Epithelial cell of proximal tubule (primary cell): ENCODE measurements around the gene MPO. TPM values are rescaled to one million over a fixed set of nuclear protein-coding genes. Genes with fewer than 3 reads are reported as not detected.
A peak's percentile ranks its signal among the peaks of the same experiment; 100 is the strongest.

Experiments
- DNase-seq: peaks from one replicate; pipeline ENCODE4 v3.0.0-alpha.2; 2011; ENCODE audit warnings: low read depth
- H3K4me3 ChIP-seq: 2 replicates; pipeline ENCODE4 v1.5.1; 2011; ENCODE audit warnings: low read depth, mild to moderate bottlenecking, low read length
- total RNA-seq: library from RNA; depleted of rRNA; stranded (reverse); fragments of >200 nt; gene quantifications from 2 replicates; pipeline ENCODE4 v1.2.3, GENCODE V29; 2015
- TF ChIP-seq, protein P1 (sequence below): conservative IDR thresholded peaks from 2 replicates; pipeline ENCODE4 v1.5.1; 2012; ENCODE audit warnings: low read depth, mild to moderate bottlenecking, low read length

Gene MPO, protein sequence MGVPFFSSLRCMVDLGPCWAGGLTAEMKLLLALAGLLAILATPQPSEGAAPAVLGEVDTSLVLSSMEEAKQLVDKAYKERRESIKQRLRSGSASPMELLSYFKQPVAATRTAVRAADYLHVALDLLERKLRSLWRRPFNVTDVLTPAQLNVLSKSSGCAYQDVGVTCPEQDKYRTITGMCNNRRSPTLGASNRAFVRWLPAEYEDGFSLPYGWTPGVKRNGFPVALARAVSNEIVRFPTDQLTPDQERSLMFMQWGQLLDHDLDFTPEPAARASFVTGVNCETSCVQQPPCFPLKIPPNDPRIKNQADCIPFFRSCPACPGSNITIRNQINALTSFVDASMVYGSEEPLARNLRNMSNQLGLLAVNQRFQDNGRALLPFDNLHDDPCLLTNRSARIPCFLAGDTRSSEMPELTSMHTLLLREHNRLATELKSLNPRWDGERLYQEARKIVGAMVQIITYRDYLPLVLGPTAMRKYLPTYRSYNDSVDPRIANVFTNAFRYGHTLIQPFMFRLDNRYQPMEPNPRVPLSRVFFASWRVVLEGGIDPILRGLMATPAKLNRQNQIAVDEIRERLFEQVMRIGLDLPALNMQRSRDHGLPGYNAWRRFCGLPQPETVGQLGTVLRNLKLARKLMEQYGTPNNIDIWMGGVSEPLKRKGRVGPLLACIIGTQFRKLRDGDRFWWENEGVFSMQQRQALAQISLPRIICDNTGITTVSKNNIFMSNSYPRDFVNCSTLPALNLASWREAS
- total RNA-seq, result not detected in 2 replicates

DNA sequence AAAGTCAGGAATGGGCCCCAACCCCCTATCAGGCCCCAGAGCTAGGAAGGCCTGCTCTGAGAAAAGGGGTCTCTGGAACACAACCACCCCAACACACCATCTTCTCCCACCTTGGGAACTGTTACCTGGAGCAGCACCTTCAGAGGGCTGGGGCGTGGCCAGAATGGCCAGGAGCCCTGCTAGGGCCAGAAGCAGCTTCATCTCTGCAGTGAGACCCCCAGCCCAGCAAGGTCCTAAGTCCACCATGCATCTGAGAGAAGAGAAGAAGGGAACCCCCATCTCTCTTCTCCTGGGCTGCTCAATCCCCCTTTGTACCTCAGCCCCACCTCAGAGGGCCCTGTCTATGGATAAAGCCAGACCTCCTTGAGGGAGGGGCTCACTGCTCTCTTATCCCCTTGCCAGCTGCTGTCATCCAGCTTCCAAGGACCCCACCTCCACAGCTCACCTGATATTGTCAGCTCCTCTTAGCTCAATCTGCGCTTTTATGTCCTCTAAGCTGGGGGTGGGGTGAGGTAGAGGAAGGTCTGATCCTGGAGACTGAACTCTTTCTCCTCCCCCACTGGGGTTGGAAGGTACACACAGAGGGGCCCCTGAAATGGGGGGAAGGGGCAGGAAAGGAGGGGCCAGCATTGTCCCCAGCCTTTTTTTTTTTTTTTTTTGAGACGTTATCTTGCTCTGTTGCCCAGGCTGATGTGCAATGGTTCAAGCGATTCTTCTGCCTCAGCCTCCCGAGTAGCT lies at the start of gene MPO:
Gene MPO (minus strand): TSS at position 456 of the 738 bp plus-strand sequence. CDS start 177 bp downstream, at position 279.
- no peak within 1 kb of the TSS for H3K4me3 ChIP-seq
- TF ChIP-seq, protein P1, sequence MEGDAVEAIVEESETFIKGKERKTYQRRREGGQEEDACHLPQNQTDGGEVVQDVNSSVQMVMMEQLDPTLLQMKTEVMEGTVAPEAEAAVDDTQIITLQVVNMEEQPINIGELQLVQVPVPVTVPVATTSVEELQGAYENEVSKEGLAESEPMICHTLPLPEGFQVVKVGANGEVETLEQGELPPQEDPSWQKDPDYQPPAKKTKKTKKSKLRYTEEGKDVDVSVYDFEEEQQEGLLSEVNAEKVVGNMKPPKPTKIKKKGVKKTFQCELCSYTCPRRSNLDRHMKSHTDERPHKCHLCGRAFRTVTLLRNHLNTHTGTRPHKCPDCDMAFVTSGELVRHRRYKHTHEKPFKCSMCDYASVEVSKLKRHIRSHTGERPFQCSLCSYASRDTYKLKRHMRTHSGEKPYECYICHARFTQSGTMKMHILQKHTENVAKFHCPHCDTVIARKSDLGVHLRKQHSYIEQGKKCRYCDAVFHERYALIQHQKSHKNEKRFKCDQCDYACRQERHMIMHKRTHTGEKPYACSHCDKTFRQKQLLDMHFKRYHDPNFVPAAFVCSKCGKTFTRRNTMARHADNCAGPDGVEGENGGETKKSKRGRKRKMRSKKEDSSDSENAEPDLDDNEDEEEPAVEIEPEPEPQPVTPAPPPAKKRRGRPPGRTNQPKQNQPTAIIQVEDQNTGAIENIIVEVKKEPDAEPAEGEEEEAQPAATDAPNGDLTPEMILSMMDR, result no peak
- DNase-seq, result no peak

DNA sequence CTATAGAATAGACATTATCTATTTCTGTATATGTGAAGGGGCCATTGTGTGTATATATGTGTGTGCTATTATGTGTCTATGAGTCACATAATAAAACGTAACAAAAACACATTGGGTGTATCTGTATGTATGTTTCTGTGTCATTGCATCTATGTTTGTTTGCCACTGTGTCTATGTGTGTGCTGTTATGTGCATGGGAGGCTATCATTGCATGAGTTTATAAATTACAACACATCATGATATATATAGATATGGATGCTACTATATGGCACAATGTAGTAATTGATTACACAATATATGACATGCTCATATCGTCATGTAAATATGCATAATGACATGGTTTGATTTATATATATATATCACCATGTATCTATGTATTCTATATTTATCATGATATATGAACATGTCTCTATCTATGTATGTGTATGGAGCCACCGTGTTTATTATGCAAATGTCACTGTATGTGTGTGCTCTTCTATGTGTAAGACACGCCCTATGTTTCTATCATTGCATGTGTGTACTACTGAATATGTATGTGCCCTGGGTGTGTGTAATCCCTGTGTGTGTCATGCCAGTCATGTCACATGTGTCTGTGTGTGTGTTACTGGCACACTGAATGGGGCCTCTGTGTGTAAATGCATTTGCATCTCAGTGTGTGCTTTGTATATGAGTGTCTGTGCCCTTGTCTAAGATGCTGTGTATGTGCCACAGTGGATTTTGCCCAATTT lies 49.2 kb upstream of the MPO start:
- no peak for DNase-seq
- no peak overlapping the region for H3K4me3 ChIP-seq
- TF ChIP-seq, protein P1, result no peak

DNA sequence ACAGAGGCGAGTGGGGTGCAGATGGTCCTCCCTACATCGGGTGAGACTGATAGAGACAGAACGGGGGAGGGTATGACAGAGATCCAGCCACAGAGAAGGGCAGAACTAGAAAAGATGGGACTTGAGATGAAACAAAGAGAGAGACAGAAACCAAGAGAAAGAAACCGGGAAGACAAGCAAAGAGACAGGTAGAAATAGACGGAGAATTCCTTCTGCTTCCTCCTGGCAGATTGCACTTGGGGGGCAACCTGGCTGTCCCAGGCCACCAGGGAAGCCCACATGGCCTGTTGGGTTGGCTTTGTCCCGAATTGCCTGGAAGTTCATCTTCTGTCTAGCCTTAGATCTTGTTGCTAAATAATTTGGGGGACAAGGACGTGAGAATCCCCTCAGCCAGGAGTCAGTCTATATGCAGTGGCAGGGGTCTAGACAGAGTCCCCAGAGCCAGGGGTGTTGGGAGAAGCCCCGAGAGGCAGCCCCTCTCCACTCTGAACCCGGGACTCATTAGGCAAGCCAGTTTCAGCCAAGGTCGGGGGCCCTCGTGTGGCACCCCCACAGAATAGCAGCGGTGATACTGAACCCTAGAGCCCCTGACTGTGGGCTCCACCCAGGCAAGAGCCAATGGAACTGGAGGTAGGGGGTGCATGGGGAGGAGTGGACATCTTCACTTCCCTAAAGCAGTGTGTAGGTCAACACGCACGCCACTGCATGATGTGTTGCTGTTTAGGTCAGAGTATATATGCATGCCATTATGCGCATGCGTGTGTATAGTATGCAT lies 48.5 kb upstream of the MPO start:
- TF ChIP-seq, protein P1, result peak; percentile 25
- DNase-seq, result no peak
- H3K4me3 ChIP-seq, result no peak overlapping the region

DNA sequence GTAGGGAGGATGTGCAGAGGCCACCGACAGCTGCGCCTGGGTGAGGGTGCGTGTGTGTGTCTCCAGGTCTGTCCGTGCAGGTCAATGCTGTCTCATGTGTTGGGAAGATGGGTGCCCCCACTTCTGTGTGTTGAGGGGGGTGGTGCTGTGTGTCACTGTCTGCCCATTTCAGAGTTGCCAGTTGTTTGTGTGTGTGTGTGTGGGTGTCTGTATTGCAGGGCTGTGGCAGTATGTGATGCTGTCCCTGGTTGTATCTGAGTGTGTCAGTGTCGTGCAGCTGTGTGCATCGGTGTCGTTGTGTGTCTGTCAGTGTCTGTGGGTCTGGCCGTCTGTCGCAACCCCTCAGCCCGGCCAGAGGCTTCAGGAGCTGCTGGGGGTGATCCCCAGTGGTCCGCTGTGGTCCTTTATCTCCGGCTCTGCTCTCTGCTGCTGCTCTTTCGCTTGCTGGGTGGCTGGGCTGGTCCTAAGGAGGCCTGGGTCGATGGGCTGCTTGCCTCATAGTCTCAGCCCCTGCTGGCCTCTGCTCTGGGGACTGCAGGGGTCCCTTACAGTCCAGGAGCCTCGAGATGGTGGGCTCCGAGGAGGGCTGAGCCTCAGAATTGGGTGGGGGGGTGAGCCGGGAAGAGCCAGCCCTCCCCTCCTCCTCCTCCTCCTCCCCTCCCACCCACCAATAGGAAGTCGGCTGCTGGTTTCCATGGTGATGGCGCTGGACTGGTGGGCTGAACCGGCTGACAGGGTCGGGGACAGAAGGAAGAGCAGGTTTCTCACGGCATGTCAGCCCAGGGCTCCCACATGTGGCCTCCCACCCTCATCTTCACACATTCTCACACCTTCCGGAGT lies 47.7 kb upstream of the MPO start, which contains the start of gene TSPOAP1:
Gene TSPOAP1 (minus strand): TSS at position 601 of the 840 bp plus-strand sequence. CDS start 875 bp downstream, outside the sequence.
- no peak for DNase-seq
- no peak within 1 kb of the TSS for H3K4me3 ChIP-seq
- TF ChIP-seq, protein P1, result no peak

DNA sequence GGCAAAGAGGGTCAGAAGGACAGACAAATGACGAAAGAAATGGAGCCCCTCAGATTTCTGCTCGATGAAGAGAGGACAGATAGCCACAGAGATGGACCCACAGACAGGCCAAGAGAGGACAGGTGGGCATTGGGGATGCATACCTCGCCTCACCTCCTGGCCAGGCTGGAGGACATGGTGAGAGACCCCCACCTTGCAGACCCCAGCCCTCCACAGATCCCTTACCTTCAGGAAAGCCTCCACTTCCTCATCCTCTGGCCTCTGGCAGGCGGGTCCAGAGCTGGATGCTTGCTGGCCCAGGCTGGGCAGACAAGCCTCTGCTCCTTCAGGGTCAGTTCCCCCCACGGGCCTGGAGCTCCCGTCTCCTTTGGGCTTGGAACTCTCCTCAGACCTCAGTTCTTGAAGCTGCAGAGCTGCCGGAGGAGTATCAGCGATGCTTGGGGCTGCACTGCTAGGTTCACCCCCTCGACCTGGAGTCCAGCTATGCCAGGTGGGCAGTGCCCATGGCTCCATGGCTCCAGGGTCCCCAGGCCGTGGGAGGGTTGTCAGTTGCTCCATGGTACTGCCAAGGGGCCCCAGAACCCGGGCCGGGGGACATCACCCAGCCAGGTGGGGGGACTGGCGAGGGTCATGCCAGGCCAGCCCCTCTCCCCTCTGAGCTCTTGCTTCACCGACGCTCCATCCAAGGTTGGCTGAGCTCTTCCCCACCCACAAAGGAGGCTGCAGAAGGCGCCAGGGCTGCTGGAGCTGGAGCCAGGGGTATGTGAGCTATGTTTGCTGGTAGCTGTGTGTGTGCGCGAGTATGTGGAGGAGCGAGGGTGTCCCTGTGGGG lies 46.8 kb upstream of the MPO start:
- H3K4me3 ChIP-seq, result no peak overlapping the region
- TF ChIP-seq, protein P1, result no peak

More for the DNA sequence above, 46.8 kb upstream of the MPO start:
- no peak for DNase-seq
